K562 (cell line): ENCODE results near the gene GNPTAB. TPM values are rescaled to one million over a fixed set of nuclear protein-coding genes. Genes with fewer than 3 reads are reported as not detected.

Source experiments
- FOXK2 ChIP-seq, 2 experiments: fragments of 450-650 bp; IDR thresholded peaks in 1 of 2; conservative IDR thresholded peaks in 1 of 2; 2 replicates each; pipeline ENCODE4 v1.6.1; 2016; ENCODE audit warnings: low read depth in 2 of 2, mild to moderate bottlenecking in 1 of 2
- KHSRP ChIP-seq: fragments of 450-650 bp; IDR thresholded peaks from 2 replicates; pipeline ENCODE4 v1.6.1; 2017
- KLF13 ChIP-seq: fragments of 450-650 bp; IDR thresholded peaks from 2 replicates; pipeline ENCODE4 v1.6.1; 2016; ENCODE audit warnings: missing genetic modification characterization, low read depth, mild to moderate bottlenecking, missing compliant biosample characterization, moderate library complexity, borderline replicate concordance
- MNT ChIP-seq, 2 experiments: fragments of 450-650 bp; conservative IDR thresholded peaks; 2 replicates each; pipeline ENCODE4 v1.6.1; 2017; ENCODE audit warnings: mild to moderate bottlenecking in 2 of 2, moderate library complexity in 2 of 2
- MYC ChIP-seq, 2 experiments: fragments of 250-450 bp in 1 of 2; sonication (Bioruptor Pico) in 1 of 2; IDR thresholded peaks; 2 replicates each; pipeline versions ENCODE4 v1.5.1 to v1.6.1; 2012 to 2021; ENCODE audit warnings: low read depth in 2 of 2, borderline replicate concordance in 1 of 2, improper control_type of control experiment in 1 of 2, low read length in 1 of 2, mild to moderate bottlenecking in 1 of 2, moderate library complexity in 1 of 2
- POLR3G ChIP-seq: IDR thresholded peaks from 2 replicates; pipeline ENCODE4 v1.6.1; 2011; ENCODE audit not compliant: insufficient read length, insufficient replicate concordance; ENCODE audit errors: extremely low read depth
- RAD51 ChIP-seq: fragments of 450-650 bp; IDR thresholded peaks from 2 replicates; pipeline ENCODE4 v1.7.1; 2016; ENCODE audit warnings: low read depth, mild to moderate bottlenecking, borderline replicate concordance
- SP1 ChIP-seq: sonication (generic); formaldehyde crosslinking; IDR thresholded peaks from 2 replicates; pipeline ENCODE4 v1.8.1; 2022; ENCODE audit warnings: mild to moderate bottlenecking, missing genetic modification reagents
- SRF ChIP-seq, 2 experiments: fragments of 250-450, 450-650 bp in 1 of 2; sonication (Bioruptor Pico) in 1 of 2; sonication (generic) in 1 of 2; formaldehyde crosslinking; IDR thresholded peaks; 2 replicates each; pipeline versions ENCODE4 v1.5.0 to v1.5.1; 2020 to 2022; ENCODE audit warnings: mild to moderate bottlenecking in 1 of 2, missing genetic modification reagents in 1 of 2
- TRIM28 ChIP-seq: fragments of 450-650 bp; IDR thresholded peaks from 2 replicates; pipeline ENCODE4 v1.6.1; 2017
- ZNF589 ChIP-seq: fragments of 200-800 bp; sonication (Bioruptor generic); IDR thresholded peaks from 2 replicates; pipeline ENCODE4 v1.6.1; 2016; ENCODE audit warnings: low read depth, missing genetic modification characterization, missing compliant biosample characterization
- polyA plus RNA-seq, 8 experiments: library from polyadenylated mRNA; depleted of rRNA in 4 of 8; stranded (reverse) in 5 of 8; unstranded in 3 of 8; fragments of >200 nt; fragmentation: Nextera tagmentation in 2 of 8; fragmentation: Illumina TruSeq in 1 of 8; extraction: Ambion mirVana in 2 of 8; extraction: Trizol in 1 of 8; gene quantifications; 2 replicates each; pipeline versions ENCODE4 v1.2.1 to v1.2.3, GENCODE V29; 2011 to 2014; ENCODE audit warnings: inconsistent platforms in 1 of 8, missing spikeins in 1 of 8
- total RNA-seq, 7 experiments: library from RNA; depleted of rRNA in 6 of 7; stranded (reverse); fragments of >200 nt in 6 of 7; fragmentation: Illumina TruSeq in 2 of 7; extraction: Trizol in 2 of 7; gene quantifications; 2 replicates each; pipeline versions ENCODE4 v1.2.1 to v1.2.3, GENCODE V29; 2011 to 2021; ENCODE audit warnings: low replicate concordance in 1 of 7
- TF ChIP-seq, protein P1 (sequence below): sonication (generic); formaldehyde crosslinking; IDR thresholded peaks from 2 replicates; pipeline ENCODE4 v1.5.0; 2020; ENCODE audit warnings: missing genetic modification reagents
- TF ChIP-seq, protein P2 (sequence below): fragments of 200-800 bp; sonication (Bioruptor generic); IDR thresholded peaks from 2 replicates; pipeline ENCODE4 v1.6.1; 2017; ENCODE audit warnings: missing genetic modification characterization, missing compliant biosample characterization
- TF ChIP-seq, protein P3 (sequence below): fragments of 450-650 bp; conservative IDR thresholded peaks from 2 replicates; pipeline ENCODE4 v1.6.1; 2016; ENCODE audit warnings: missing genetic modification characterization, low read depth, mild to moderate bottlenecking, control low read depth, missing compliant biosample characterization
- TF ChIP-seq, protein P4 (sequence below): fragments of 250-450 bp; sonication (Bioruptor Pico); IDR thresholded peaks from 2 replicates; pipeline ENCODE4 v1.5.0; 2021; ENCODE audit warnings: mild to moderate bottlenecking, borderline replicate concordance
- TF ChIP-seq, protein P5 (sequence below): sonication (generic); IDR thresholded peaks from 2 replicates; pipeline ENCODE4 v1.6.1; 2016

Gene GNPTAB
- total and polyA plus RNA-seq, 9 of the 15 experiments (the other 6 are each of a cell fraction or from before 2014, with no cell fraction given), result 5.9 to 23.2 (median 19.3) TPM

DNA sequence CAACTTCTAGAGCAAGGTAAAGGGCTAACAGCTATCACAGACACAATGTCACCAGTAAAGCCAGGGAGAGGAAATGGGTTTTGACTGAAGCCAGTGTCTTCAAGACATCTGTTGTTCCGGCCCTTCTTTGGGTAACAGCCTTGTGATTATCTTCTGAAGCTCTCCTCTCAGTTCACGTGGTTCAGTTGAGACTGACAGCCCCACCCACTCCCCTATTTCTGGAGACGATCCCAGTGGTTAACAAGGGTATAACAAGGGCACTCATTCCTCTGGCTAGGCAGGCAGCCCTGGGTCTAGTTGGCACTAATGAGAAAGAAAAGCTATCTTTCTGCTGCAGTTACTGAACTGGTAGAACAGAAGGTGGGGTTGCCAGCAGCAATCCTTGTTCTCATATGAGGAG is 6.9 kb downstream of the GNPTAB start (continued):
- TF ChIP-seq RAD51 (peak; percentile 73; the same call in 1 of the 2 replicates), MNT (conservative IDR thresholded peaks at IDR 0.05) (peak; percentile 59 to 78; a peak in 3 of 4 replicates), KHSRP (no peak), MYC (IDR thresholded peaks at IDR 0.05; ENCODE audit: low read depth, low read length) (peak; percentile 53), MYC (CRISPR knock-in tag; IDR thresholded peaks at IDR 0.05; ENCODE audit: borderline replicate concordance, low read depth) (no peak), SRF (CRISPR knock-in tag; IDR thresholded peaks at IDR 0.05) (peak in 1 of 2 experiments; percentile 74; a peak in 1 of 4 replicates), FOXK2 (conservative IDR thresholded peaks at IDR 0.05 in 1 of 2, IDR thresholded peaks at IDR 0.05 in 1 of 2; ENCODE audit: low read depth in 2 of 2) (0 out of 4 replicates have a peak, but pooled peaks have one; percentile 39 to 49), POLR3G (no peak), SP1 (CRISPR knock-in tag) (no peak), KLF13 (tag) (peak; percentile 82; the same call in 1 of the 2 replicates), ZNF589 (no peak), TRIM28 (no peak)
- TF ChIP-seq, protein P1, sequence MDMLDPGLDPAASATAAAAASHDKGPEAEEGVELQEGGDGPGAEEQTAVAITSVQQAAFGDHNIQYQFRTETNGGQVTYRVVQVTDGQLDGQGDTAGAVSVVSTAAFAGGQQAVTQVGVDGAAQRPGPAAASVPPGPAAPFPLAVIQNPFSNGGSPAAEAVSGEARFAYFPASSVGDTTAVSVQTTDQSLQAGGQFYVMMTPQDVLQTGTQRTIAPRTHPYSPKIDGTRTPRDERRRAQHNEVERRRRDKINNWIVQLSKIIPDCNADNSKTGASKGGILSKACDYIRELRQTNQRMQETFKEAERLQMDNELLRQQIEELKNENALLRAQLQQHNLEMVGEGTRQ, result peak; percentile 72
- TF ChIP-seq, protein P2, sequence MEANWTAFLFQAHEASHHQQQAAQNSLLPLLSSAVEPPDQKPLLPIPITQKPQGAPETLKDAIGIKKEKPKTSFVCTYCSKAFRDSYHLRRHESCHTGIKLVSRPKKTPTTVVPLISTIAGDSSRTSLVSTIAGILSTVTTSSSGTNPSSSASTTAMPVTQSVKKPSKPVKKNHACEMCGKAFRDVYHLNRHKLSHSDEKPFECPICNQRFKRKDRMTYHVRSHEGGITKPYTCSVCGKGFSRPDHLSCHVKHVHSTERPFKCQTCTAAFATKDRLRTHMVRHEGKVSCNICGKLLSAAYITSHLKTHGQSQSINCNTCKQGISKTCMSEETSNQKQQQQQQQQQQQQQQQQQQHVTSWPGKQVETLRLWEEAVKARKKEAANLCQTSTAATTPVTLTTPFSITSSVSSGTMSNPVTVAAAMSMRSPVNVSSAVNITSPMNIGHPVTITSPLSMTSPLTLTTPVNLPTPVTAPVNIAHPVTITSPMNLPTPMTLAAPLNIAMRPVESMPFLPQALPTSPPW (CRISPR knock-in tag), result peak; percentile 35; the same call in 1 of the 2 replicates
- TF ChIP-seq, protein P3, sequence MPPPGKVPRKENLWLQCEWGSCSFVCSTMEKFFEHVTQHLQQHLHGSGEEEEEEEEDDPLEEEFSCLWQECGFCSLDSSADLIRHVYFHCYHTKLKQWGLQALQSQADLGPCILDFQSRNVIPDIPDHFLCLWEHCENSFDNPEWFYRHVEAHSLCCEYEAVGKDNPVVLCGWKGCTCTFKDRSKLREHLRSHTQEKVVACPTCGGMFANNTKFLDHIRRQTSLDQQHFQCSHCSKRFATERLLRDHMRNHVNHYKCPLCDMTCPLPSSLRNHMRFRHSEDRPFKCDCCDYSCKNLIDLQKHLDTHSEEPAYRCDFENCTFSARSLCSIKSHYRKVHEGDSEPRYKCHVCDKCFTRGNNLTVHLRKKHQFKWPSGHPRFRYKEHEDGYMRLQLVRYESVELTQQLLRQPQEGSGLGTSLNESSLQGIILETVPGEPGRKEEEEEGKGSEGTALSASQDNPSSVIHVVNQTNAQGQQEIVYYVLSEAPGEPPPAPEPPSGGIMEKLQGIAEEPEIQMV, result no peak
- TF ChIP-seq, protein P4, sequence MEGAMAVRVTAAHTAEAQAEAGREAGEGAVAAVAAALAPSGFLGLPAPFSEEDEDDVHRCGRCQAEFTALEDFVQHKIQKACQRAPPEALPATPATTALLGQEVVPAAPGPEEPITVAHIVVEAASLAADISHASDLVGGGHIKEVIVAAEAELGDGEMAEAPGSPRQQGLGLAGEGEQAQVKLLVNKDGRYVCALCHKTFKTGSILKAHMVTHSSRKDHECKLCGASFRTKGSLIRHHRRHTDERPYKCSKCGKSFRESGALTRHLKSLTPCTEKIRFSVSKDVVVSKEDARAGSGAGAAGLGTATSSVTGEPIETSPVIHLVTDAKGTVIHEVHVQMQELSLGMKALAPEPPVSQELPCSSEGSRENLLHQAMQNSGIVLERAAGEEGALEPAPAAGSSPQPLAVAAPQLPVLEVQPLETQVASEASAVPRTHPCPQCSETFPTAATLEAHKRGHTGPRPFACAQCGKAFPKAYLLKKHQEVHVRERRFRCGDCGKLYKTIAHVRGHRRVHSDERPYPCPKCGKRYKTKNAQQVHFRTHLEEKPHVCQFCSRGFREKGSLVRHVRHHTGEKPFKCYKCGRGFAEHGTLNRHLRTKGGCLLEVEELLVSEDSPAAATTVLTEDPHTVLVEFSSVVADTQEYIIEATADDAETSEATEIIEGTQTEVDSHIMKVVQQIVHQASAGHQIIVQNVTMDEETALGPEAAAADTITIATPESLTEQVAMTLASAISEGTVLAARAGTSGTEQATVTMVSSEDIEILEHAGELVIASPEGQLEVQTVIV (CRISPR knock-in tag), result no peak
- TF ChIP-seq, protein P5, sequence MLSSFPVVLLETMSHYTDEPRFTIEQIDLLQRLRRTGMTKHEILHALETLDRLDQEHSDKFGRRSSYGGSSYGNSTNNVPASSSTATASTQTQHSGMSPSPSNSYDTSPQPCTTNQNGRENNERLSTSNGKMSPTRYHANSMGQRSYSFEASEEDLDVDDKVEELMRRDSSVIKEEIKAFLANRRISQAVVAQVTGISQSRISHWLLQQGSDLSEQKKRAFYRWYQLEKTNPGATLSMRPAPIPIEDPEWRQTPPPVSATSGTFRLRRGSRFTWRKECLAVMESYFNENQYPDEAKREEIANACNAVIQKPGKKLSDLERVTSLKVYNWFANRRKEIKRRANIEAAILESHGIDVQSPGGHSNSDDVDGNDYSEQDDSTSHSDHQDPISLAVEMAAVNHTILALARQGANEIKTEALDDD, result peak; percentile 69
